ENCODE results near the gene CD200.

GRCh38 chr3:112308151-112308911, 24.6 kb upstream of the CD200 start:
- no peak for TF ChIP-seq POLR2A (IDR thresholded peaks at IDR 0.05; ENCODE audit: low read length)
- no peak for TF ChIP-seq GATA1 (IDR thresholded peaks at IDR 0.05; ENCODE audit: low read depth, low read length)
